Loucy (cell line): ENCODE measurements around the gene MTURN.

Source experiments
- H2AFZ ChIP-seq: fragments of 200-600 bp; sonication (generic); 2 replicates; pipeline ENCODE4 v1.6.0; 2016; ENCODE audit warnings: antibody characterized with exemption, mild to moderate bottlenecking, low read length, moderate library complexity
- H3F3A ChIP-seq: fragments of 200-600 bp; 2 replicates; pipeline ENCODE4 v1.6.0; 2016; ENCODE audit warnings: antibody characterized with exemption, low read depth, mild to moderate bottlenecking
- H3K27me3 ChIP-seq: fragments of 200-600 bp; sonication (generic); 2 replicates; pipeline ENCODE4 v1.6.1; 2014; ENCODE audit warnings: low read length, mild to moderate bottlenecking; ENCODE audit not compliant: insufficient read depth, poor library complexity, severe bottlenecking
- H3K36me3 ChIP-seq: fragments of 200-600 bp; sonication (generic); 2 replicates; pipeline ENCODE4 v1.6.1; 2016; ENCODE audit warnings: low read length; ENCODE audit not compliant: insufficient read depth
- H3K4me1 ChIP-seq: fragments of 200-600 bp; sonication (generic); 2 replicates; pipeline ENCODE4 v1.5.1; 2014; ENCODE audit warnings: low read length, mild to moderate bottlenecking; ENCODE audit not compliant: insufficient read depth, poor library complexity, severe bottlenecking
- H3K4me2 ChIP-seq: fragments of 200-600 bp; sonication (generic); 2 replicates; pipeline ENCODE4 v1.6.0; 2014; ENCODE audit warnings: antibody characterized with exemption, low read length, low read depth, mild to moderate bottlenecking; ENCODE audit not compliant: poor library complexity, severe bottlenecking
- H3K4me3 ChIP-seq: fragments of 200-600 bp; sonication (generic); 2 replicates; pipeline ENCODE4 v1.5.1; 2014; ENCODE audit warnings: low read length, mild to moderate bottlenecking, mixed read lengths; ENCODE audit not compliant: poor library complexity, severe bottlenecking
- H3K79me2 ChIP-seq: fragments of 200-600 bp; sonication (generic); 2 replicates; pipeline ENCODE4 v1.6.1; 2014; ENCODE audit warnings: low read length; ENCODE audit not compliant: insufficient read depth
- H3K9ac ChIP-seq: fragments of 200-600 bp; sonication (generic); 2 replicates; pipeline ENCODE4 v1.6.0; 2014; ENCODE audit warnings: mild to moderate bottlenecking, low read depth, low read length, moderate library complexity; ENCODE audit not compliant: poor library complexity, severe bottlenecking
- H3K9me2 ChIP-seq: fragments of 200-600 bp; sonication (generic); replicated peaks from 2 replicates; pipeline ENCODE4 v1.6.1; 2016; ENCODE audit warnings: low read depth, low read length, mixed read lengths
- H3K9me3 ChIP-seq: fragments of 200-600 bp; sonication (generic); 2 replicates; pipeline ENCODE4 v1.6.1; 2014; ENCODE audit warnings: mild to moderate bottlenecking, antibody characterized with exemption, low read length, low read depth; ENCODE audit not compliant: insufficient read depth
- H4K20me1 ChIP-seq: fragments of 200-600 bp; sonication (generic); 2 replicates; pipeline ENCODE4 v1.6.0; 2014; ENCODE audit warnings: antibody characterized with exemption, low read length, mild to moderate bottlenecking; ENCODE audit not compliant: insufficient read depth, poor library complexity, severe bottlenecking
- EZH2phosphoT487 ChIP-seq: fragments of 200-600 bp; IDR thresholded peaks from 2 replicates; pipeline ENCODE4 v1.6.1; 2018; ENCODE audit warnings: antibody characterized with exemption, mild to moderate bottlenecking, moderate library complexity, borderline replicate concordance
- TF ChIP-seq, protein P1 (sequence below): fragments of 200-600 bp; sonication (generic); conservative IDR thresholded peaks from 2 replicates; pipeline ENCODE4 v1.5.1; 2014; ENCODE audit warnings: mild to moderate bottlenecking, antibody characterized with exemption, low read length

Gene MTURN

GRCh38 chr7:30163231-30163894, 28.6 kb downstream of the MTURN start:
- H3K9me2 ChIP-seq: no peaks in the 10 kb centered on the region
- H2AFZ ChIP-seq: peak overlapping the region; percentile 48
- H3K4me2 ChIP-seq: peak overlapping the region; percentile 77
- H3F3A ChIP-seq: no peaks in the 10 kb centered on the region
- H3K9me3 ChIP-seq: no peaks in the 10 kb centered on the region
- no peaks in the 10 kb centered on the region for H4K20me1 ChIP-seq
- no peaks in the 10 kb centered on the region for H3K36me3 ChIP-seq
- no peaks in the 10 kb centered on the region for H3K27me3 ChIP-seq
- no peak for TF ChIP-seq EZH2phosphoT487
- TF ChIP-seq, protein P1, sequence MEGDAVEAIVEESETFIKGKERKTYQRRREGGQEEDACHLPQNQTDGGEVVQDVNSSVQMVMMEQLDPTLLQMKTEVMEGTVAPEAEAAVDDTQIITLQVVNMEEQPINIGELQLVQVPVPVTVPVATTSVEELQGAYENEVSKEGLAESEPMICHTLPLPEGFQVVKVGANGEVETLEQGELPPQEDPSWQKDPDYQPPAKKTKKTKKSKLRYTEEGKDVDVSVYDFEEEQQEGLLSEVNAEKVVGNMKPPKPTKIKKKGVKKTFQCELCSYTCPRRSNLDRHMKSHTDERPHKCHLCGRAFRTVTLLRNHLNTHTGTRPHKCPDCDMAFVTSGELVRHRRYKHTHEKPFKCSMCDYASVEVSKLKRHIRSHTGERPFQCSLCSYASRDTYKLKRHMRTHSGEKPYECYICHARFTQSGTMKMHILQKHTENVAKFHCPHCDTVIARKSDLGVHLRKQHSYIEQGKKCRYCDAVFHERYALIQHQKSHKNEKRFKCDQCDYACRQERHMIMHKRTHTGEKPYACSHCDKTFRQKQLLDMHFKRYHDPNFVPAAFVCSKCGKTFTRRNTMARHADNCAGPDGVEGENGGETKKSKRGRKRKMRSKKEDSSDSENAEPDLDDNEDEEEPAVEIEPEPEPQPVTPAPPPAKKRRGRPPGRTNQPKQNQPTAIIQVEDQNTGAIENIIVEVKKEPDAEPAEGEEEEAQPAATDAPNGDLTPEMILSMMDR: no peak
- peak overlapping the region; percentile 57 for H3K9ac ChIP-seq
- peaks cover 51% of the 10 kb centered on the region for H3K4me1 ChIP-seq
- H3K4me3 ChIP-seq: peak overlapping the region; percentile 60
- H3K79me2 ChIP-seq: no peaks in the 10 kb centered on the region

- H3F3A ChIP-seq: no peaks in the 10 kb centered on the region
- TF ChIP-seq, protein P1: peak; percentile 81
- no peak for TF ChIP-seq EZH2phosphoT487
Observed at GRCh38 chr7:30164567-30164966, 29.8 kb downstream of the MTURN start.

GRCh38 chr7:30165590-30165989, 30.8 kb downstream of the MTURN start:
- Histone ChIP-seq H3K9ac (no peak overlapping the region), H3K4me3 (no peak overlapping the region), H3K4me2 (no peak overlapping the region), H3K27me3 (no peaks in the 10 kb centered on the region), H2AFZ (no peak overlapping the region), H3K79me2 (no peaks in the 10 kb centered on the region), H3K4me1 (peaks cover 34% of the 10 kb centered on the region), H3K9me2 (no peaks in the 10 kb centered on the region), H4K20me1 (no peaks in the 10 kb centered on the region), H3K9me3 (no peaks in the 10 kb centered on the region), H3K36me3 (no peaks in the 10 kb centered on the region), H3F3A (no peaks in the 10 kb centered on the region)
- TF ChIP-seq, protein P1: no peak
- TF ChIP-seq EZH2phosphoT487: no peak

More at GRCh38 chr7:30164567-30164966, 29.8 kb downstream of the MTURN start:
- H2AFZ ChIP-seq: no peak overlapping the region
- H3K4me3 ChIP-seq: peak overlapping the region; percentile 60
- H4K20me1 ChIP-seq: no peaks in the 10 kb centered on the region
- H3K79me2 ChIP-seq: no peaks in the 10 kb centered on the region
- no peaks in the 10 kb centered on the region for H3K9me3 ChIP-seq
- no peaks in the 10 kb centered on the region for H3K36me3 ChIP-seq
- H3K27me3 ChIP-seq: no peaks in the 10 kb centered on the region
- H3K4me2 ChIP-seq: peak overlapping the region; percentile 77
- peak overlapping the region; percentile 57 for H3K9ac ChIP-seq
- H3K9me2 ChIP-seq: no peaks in the 10 kb centered on the region
- peaks cover 44% of the 10 kb centered on the region for H3K4me1 ChIP-seq
